VCaP (cell line): ENCODE measurements around the gene BAG5.

ENCODE experiments used
- H3K27ac ChIP-seq: fragments of 450-650 bp; 2 replicates; pipeline ENCODE4 v1.5.1; 2017
- CTCF ChIP-seq: fragments of 450-650 bp; conservative IDR thresholded peaks from 2 replicates; pipeline ENCODE4 v1.5.1; 2017; ENCODE audit warnings: mild to moderate bottlenecking, moderate library complexity

The BAG5 gene

DNA sequence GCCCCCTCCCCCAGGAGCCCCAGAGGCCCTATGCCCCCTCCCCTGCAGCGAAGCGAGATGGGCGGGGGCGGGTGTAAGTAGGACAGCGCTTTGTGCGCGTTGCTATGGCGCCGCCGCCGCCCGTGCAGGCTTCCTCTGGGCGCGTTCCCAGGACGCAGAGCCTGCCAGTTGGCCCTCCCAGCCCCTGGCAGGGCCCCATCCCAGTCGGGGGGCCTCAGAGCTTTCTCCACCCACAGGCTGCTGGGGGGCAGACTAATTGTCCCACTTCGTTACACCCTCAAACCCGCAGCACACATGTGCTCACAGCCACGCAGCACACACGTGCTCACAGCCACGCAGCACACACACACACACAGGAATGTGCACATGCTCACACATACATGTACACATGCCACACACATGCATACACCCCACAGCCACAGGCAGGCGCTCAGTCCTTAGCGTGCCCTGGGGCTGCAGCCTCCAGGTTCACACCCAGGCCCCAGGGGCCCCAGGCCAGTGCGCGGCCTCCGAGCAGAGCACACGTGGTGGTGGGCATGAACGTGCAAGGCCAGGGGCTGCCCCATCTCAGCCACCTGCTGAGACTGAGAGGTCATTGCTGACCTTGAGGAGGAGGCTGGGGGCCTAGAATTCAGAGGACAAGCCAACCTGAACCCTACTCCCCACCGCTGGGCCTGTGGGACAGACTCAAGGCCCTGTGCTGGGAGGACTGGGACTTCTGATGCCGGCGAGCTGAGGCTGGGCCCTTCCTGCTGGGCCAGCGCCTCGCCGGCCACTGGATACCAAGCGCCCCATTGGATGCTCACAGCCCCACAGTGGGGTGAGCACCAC is 17.9 kb downstream of the BAG5 start:
- no peak for TF ChIP-seq CTCF
- H3K27ac ChIP-seq: no peak overlapping the region

DNA sequence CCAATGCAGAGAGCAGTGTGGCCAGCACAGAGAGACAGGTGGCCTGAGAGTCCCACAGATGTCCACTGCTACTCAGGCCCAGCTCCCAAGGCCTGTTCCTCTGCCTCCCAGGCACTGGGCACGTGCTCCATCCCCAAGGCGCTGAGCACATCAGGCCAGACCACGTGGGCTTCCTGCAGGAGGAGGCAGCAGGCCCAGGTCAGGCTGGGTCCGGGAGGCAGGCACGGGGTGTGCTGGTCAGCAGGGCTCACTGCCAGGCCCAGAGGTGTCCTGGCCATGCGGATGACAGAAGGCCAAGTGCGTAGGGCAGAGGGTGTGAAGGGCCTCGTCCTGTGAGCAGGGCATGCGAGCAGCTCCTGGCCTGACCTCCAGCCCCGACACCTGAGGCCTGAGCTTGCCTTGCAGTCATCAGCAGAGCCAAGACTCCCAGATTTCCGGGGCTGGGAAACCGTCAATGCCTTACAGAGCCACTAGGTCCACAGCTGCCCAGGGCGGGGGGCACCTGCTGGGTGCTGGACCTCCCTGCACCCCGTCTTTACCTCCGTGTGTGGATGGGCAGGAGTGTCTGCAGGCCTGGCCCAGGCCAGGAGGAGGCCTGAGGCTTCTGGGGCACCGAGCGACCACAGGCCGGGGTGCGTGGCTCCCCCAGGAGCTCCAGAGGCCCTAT is 18.6 kb downstream of the BAG5 start:
- H3K27ac ChIP-seq: no peak overlapping the region
- no peak for TF ChIP-seq CTCF

DNA sequence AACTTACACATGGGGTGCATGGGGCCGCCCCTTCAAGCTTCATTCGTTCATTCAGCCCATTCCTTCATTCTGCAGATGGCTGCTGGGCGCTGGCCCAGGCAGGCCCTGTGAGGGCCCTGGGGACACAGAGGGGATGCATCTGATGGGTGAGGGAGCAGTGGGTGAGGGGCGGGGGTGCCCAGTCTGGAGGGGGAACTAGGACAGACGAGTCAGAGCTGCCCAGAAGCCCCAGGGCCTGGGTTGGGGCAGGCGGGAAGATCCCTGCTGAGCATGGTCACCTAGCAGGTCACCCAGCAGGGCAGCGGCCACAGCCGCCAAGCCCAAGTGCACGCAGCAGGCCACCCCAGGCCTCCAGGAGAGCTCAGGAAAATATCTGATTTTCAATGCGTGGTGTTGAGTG is 19.3 kb downstream of the BAG5 start:
- TF ChIP-seq CTCF: no peak
- H3K27ac ChIP-seq: no peak overlapping the region

- H3K27ac ChIP-seq: no peak overlapping the region
- no peak for TF ChIP-seq CTCF
Measured at GRCh38 chr14:103542605-103543088, 19.8 kb downstream of the BAG5 start.

- no peak for TF ChIP-seq CTCF
- no peak overlapping the region for H3K27ac ChIP-seq
Measured at GRCh38 chr14:103541709-103542604, 20.5 kb downstream of the BAG5 start.

- no peak for TF ChIP-seq CTCF
- H3K27ac ChIP-seq: peak overlapping the region; percentile 25
Measured at GRCh38 chr14:103540821-103541708, 21.4 kb downstream of the BAG5 start.
